Measurements from ENCODE around the gene ZNF677. TPM values are rescaled to one million over a fixed set of nuclear protein-coding genes. Genes with fewer than 3 reads are reported as not detected.
"Not testable (repeated sequence)": the region's sequence is repeated elsewhere in the genome, so short reads cannot be mapped to it uniquely, and the experiment has no call there.

ZNF677 gene
- polyA plus RNA-seq, 1 experiment = 12.9 TPM

GRCh38 chr19:53195265-53195903, 59.3 kb downstream of the ZNF677 start:
- H3K27me3 ChIP-seq (ENCODE audit: control insufficient read depth, insufficient read depth, low read length) = no peaks in the 10 kb centered on the region
- DNase-seq (ENCODE audit: low read depth) = no peak
- CTCF ChIA-PET = interaction anchor here (0.6 to 1.7 kb wide), 20 partner anchors 13 to 829 kb away, joined by 3 to 8 read pairs (median 3); partner anchors contain the start of gene ZNF765
- no peak overlapping the region for H3K4me3 ChIP-seq (ENCODE audit: low read depth, low read length)
- POLR2A ChIA-PET = no interaction called here
- TF ChIP-seq CTCF (IDR thresholded peaks at IDR 0.05; ENCODE audit: insufficient read depth, low read depth, low read length) = peak; percentile 87
- H3K36me3 ChIP-seq (ENCODE audit: control insufficient read depth, insufficient read depth, low read length) = peaks cover 2% of the 10 kb centered on the region; the same call in 1 of the 2 replicates

- H3K27me3 ChIP-seq (ENCODE audit: control insufficient read depth, insufficient read depth, low read length) = no peaks in the 10 kb centered on the region
- peak overlapping the region; percentile 76 for H3K4me3 ChIP-seq (ENCODE audit: low read depth, low read length)
- no peaks in the 10 kb centered on the region for H3K36me3 ChIP-seq (ENCODE audit: control insufficient read depth, insufficient read depth, low read length)
- DNase-seq (ENCODE audit: low read depth) = no peak
- TF ChIP-seq CTCF (IDR thresholded peaks at IDR 0.05; ENCODE audit: insufficient read depth, low read depth, low read length) = no peak
- CTCF ChIA-PET = interaction anchor here (1.0 to 1.3 kb wide), 3 partner anchors 155 to 599 kb away, joined by 3 to 4 read pairs (median 3); no protein-coding TSS in a partner anchor
- POLR2A ChIA-PET = no interaction called here
Observed at GRCh38 chr19:53193535-53194222, 61.0 kb downstream of the ZNF677 start.

- TF ChIP-seq CTCF (IDR thresholded peaks at IDR 0.05; ENCODE audit: insufficient read depth, low read depth, low read length) = no peak
- no peaks in the 10 kb centered on the region for H3K27me3 ChIP-seq (ENCODE audit: control insufficient read depth, insufficient read depth, low read length)
- peak within 1 kb of the TSS; percentile 76 for H3K4me3 ChIP-seq (ENCODE audit: low read depth, low read length)
- ChIA-PET POLR2A (no interaction called here), CTCF (no interaction called here)
- DNase-seq (ENCODE audit: low read depth) = peak; percentile 37
- no peaks in the 10 kb centered on the region for H3K36me3 ChIP-seq (ENCODE audit: control insufficient read depth, insufficient read depth, low read length)
Observed at GRCh38 chr19:53192771-53193534, 61.7 kb downstream of the ZNF677 start, which contains the start of gene ZNF665. Gene ZNF665, minus strand, starts transcription at chr19:53193358. Its CDS starts 10,460 bp downstream, at chr19:53182898.

GRCh38 chr19:53190253-53190652, 64.4 kb downstream of the ZNF677 start:
- Histone ChIP-seq H3K36me3 (ENCODE audit: control insufficient read depth, insufficient read depth, low read length) (no peaks in the 10 kb centered on the region), H3K4me3 (ENCODE audit: low read depth, low read length) (no peak overlapping the region), H3K27me3 (ENCODE audit: control insufficient read depth, insufficient read depth, low read length) (no peaks in the 10 kb centered on the region)
- CTCF ChIA-PET = interaction anchor here (1.2 kb wide), 1 partner anchor 8 kb away, joined by 6 read pairs; no protein-coding TSS in a partner anchor
- POLR2A ChIA-PET = no interaction called here
- DNase-seq (ENCODE audit: low read depth) = no peak
- TF ChIP-seq CTCF (IDR thresholded peaks at IDR 0.05; ENCODE audit: insufficient read depth, low read depth, low read length) = no peak

GRCh38 chr19:53189691-53190198, 64.9 kb downstream of the ZNF677 start:
- CTCF ChIA-PET = interaction anchor here (1.2 kb wide), 1 partner anchor 8 kb away, joined by 6 read pairs; no protein-coding TSS in a partner anchor
- H3K4me3 ChIP-seq (ENCODE audit: low read depth, low read length); H3K27me3 ChIP-seq (ENCODE audit: control insufficient read depth, insufficient read depth, low read length); H3K36me3 ChIP-seq (ENCODE audit: control insufficient read depth, insufficient read depth, low read length); DNase-seq (ENCODE audit: low read depth); POLR2A ChIA-PET: not testable (repeated sequence)

Other genes starting within 250 kb of the ZNF677 start
- not detected in 2 replicates for gene ERVV-1, start 241.0 kb downstream of the ZNF677 start, polyA plus RNA-seq (2011; rRNA removed)
- not detected in 2 replicates for gene ERVV-2, start 210.1 kb downstream of the ZNF677 start, polyA plus RNA-seq (2011; rRNA removed)
- gene ZNF160, start 151.5 kb downstream of the ZNF677 start, polyA plus RNA-seq (2011; rRNA removed) = 9.0 and 11.5 TPM in 2 replicates
- gene ZNF415, start 122.0 kb downstream of the ZNF677 start, polyA plus RNA-seq (2011; rRNA removed) = 4.6 and 6.3 TPM in 2 replicates
- 2.0 and 4.2 TPM in 2 replicates for gene ZNF347, start 95.8 kb downstream of the ZNF677 start, polyA plus RNA-seq (2011; rRNA removed)
- gene ZNF665, start 61.5 kb downstream of the ZNF677 start, polyA plus RNA-seq (2011; rRNA removed) = 3.0 and 3.5 TPM in 2 replicates
- gene VN1R2, start 3.4 kb upstream of the ZNF677 start, polyA plus RNA-seq (2011; rRNA removed) = not detected in 2 replicates
- not detected in 2 replicates for gene VN1R4, start 12.8 kb upstream of the ZNF677 start, polyA plus RNA-seq (2011; rRNA removed)
- gene ZNF845, start 78.9 kb upstream of the ZNF677 start, polyA plus RNA-seq (2011; rRNA removed) = 1.5 and 3.2 TPM in 2 replicates
- 1.2 and 2.3 TPM in 2 replicates for gene ZNF525, start 110.8 kb upstream of the ZNF677 start, polyA plus RNA-seq (2011; rRNA removed)
- gene ZNF765, start 140.3 kb upstream of the ZNF677 start, polyA plus RNA-seq (2011; rRNA removed) = 2.9 and 3.9 TPM in 2 replicates
- gene ZNF761, start 177.1 kb upstream of the ZNF677 start, polyA plus RNA-seq (2011; rRNA removed) = 5.6 and 8.7 TPM in 2 replicates
- 0.60 and 1.5 TPM in 2 replicates for gene ZNF813, start 212.9 kb upstream of the ZNF677 start, polyA plus RNA-seq (2011; rRNA removed)

All from BJ (cell line).